IMR-90 (cell line): ENCODE measurements around the gene GNB5. TPM values are rescaled to one million over a fixed set of nuclear protein-coding genes. Genes with fewer than 3 reads are reported as not detected.

Source experiments
- ATAC-seq: fragments of 200-7000 bp; cut with Tn5 transposase; 2 replicates; pipeline ENCODE4 v1.9.1; 2020; ENCODE audit warnings: low read depth, mild to moderate bottlenecking, moderate library complexity
- BruUV-seq: library from RNA; stranded (reverse); fragments of 400-500 nt; replicated peaks from 2 replicates; lab custom pipeline; 2021; lab: Mats Ljungman, UMichigan
- CTCF ChIA-PET: fragments of 300-600 bp; formaldehyde crosslinking; extraction: SDS; loops from one replicate; lab custom pipeline; 2021; ENCODE audit warnings: antibody characterized with exemption; lab: Yijun Ruan, JAX
- POLR2A ChIA-PET: fragments of 300-600 bp; sonication (Branson Sonifier 250); formaldehyde crosslinking; loops from one replicate; lab custom pipeline; 2022; ENCODE audit warnings: antibody characterized with exemption; ENCODE audit not compliant: unreplicated experiment; lab: Charles Lee
- DNase-seq: peaks from one replicate; pipeline ENCODE4 v3.0.0; 2013
- H2AFZ ChIP-seq: replicated peaks from 2 replicates; pipeline ENCODE3; 2013; ENCODE audit warnings: low read length, mild to moderate bottlenecking; ENCODE audit not compliant: poor library complexity
- H2AK5ac ChIP-seq: 2 replicates; pipeline ENCODE4 v1.6.1; 2013; ENCODE audit warnings: low read depth, low read length, inconsistent platforms
- H2AK9ac ChIP-seq: replicated peaks from 2 replicates; pipeline ENCODE3; 2013; ENCODE audit warnings: mild to moderate bottlenecking, low read depth, low read length, moderate library complexity; ENCODE audit not compliant: poor library complexity
- H2BK120ac ChIP-seq: 2 replicates; pipeline ENCODE4 v1.6.1; 2013; ENCODE audit warnings: low read depth, low read length, inconsistent platforms
- H2BK15ac ChIP-seq: 3 replicates; pipeline ENCODE4 v1.6.1; 2013; ENCODE audit warnings: low read depth, low read length, inconsistent platforms
- H2BK20ac ChIP-seq: 2 replicates; pipeline ENCODE4 v1.6.1; 2013; ENCODE audit warnings: low read depth, mild to moderate bottlenecking, inconsistent platforms, low read length, moderate library complexity
- H2BK5ac ChIP-seq: 2 replicates; pipeline ENCODE4 v1.6.1; 2013; ENCODE audit warnings: mild to moderate bottlenecking, low read depth, low read length, inconsistent platforms; ENCODE audit not compliant: poor library complexity, severe bottlenecking
- H3K14ac ChIP-seq: replicated peaks from 2 replicates; pipeline ENCODE4 v1.6.1; 2013; ENCODE audit warnings: low read depth, low read length, inconsistent platforms
- H3K18ac ChIP-seq: 2 replicates; pipeline ENCODE4 v1.6.1; 2013; ENCODE audit warnings: low read depth, low read length, control low read depth
- H3K23ac ChIP-seq: 2 replicates; pipeline ENCODE4 v1.6.1; 2013; ENCODE audit warnings: low read depth, low read length, inconsistent platforms
- H3K27ac ChIP-seq: 2 replicates; pipeline ENCODE4 v1.5.1; 2013; ENCODE audit warnings: mild to moderate bottlenecking, control low read depth, low read length; ENCODE audit not compliant: insufficient read depth
- H3K27me3 ChIP-seq: 2 replicates; pipeline ENCODE4 v1.6.1; 2013; ENCODE audit warnings: low read length; ENCODE audit not compliant: control insufficient read depth, insufficient read depth
- H3K36me3 ChIP-seq: 2 replicates; pipeline ENCODE4 v1.6.1; 2013; ENCODE audit warnings: low read length, mixed read lengths; ENCODE audit not compliant: control insufficient read depth, insufficient read depth
- H3K4ac ChIP-seq: 2 replicates; pipeline ENCODE4 v1.6.1; 2013; ENCODE audit warnings: low read depth, low read length, inconsistent platforms
- H3K4me1 ChIP-seq: 2 replicates; pipeline ENCODE4 v1.6.1; 2013; ENCODE audit warnings: low read length, mixed read lengths; ENCODE audit not compliant: control insufficient read depth, insufficient read depth
- H3K4me2 ChIP-seq: 2 replicates; pipeline ENCODE4 v1.6.1; 2013; ENCODE audit warnings: low read depth, mild to moderate bottlenecking, control low read depth, low read length, moderate library complexity
- H3K4me3 ChIP-seq: 2 replicates; pipeline ENCODE4 v1.5.1; 2013; ENCODE audit warnings: low read depth, mild to moderate bottlenecking, control low read depth, low read length, moderate library complexity; ENCODE audit not compliant: insufficient read depth
- H3K56ac ChIP-seq: 2 replicates; pipeline ENCODE4 v1.6.1; 2013; ENCODE audit warnings: low read length, inconsistent platforms; ENCODE audit not compliant: insufficient read depth; ENCODE audit errors: extremely low read depth
- H3K79me1 ChIP-seq, 2 experiments: 2 replicates each; pipeline ENCODE4 v1.6.1; 2013; ENCODE audit warnings: low read length in 2 of 2, inconsistent platforms in 1 of 2, low read depth in 1 of 2
- H3K9ac ChIP-seq: 2 replicates; pipeline ENCODE4 v1.6.1; 2013; ENCODE audit warnings: low read depth, low read length, control low read depth
- H3K9me1 ChIP-seq: 2 replicates; pipeline ENCODE4 v1.6.1; 2013; ENCODE audit warnings: low read length, inconsistent platforms; ENCODE audit not compliant: insufficient read depth
- H3K9me3 ChIP-seq: 2 replicates; pipeline ENCODE4 v1.6.1; 2013; ENCODE audit warnings: low read length; ENCODE audit not compliant: control insufficient read depth, insufficient read depth
- H4K20me1 ChIP-seq: 2 replicates; pipeline ENCODE4 v1.6.1; 2013; ENCODE audit warnings: low read length, inconsistent platforms; ENCODE audit not compliant: insufficient read depth
- H4K5ac ChIP-seq: 2 replicates; pipeline ENCODE4 v1.6.1; 2013; ENCODE audit warnings: mild to moderate bottlenecking, low read depth, low read length, control low read depth
- H4K8ac ChIP-seq, 2 experiments: 2 replicates each; pipeline ENCODE4 v1.6.1; 2013; ENCODE audit warnings: low read depth in 2 of 2, low read length in 2 of 2, control low read depth in 1 of 2, inconsistent platforms in 1 of 2
- H4K91ac ChIP-seq: 2 replicates; pipeline ENCODE4 v1.6.1; 2013; ENCODE audit warnings: low read depth, low read length, inconsistent platforms; ENCODE audit not compliant: insufficient read depth
- CEBPB ChIP-seq: IDR thresholded peaks from 2 replicates; pipeline ENCODE4 v1.6.1; 2012; ENCODE audit warnings: low read depth, low read length, improper control_type of control experiment
- CHD1 ChIP-seq: IDR thresholded peaks from 2 replicates; pipeline ENCODE4 v1.6.1; 2012; ENCODE audit warnings: low read depth, low read length, improper control_type of control experiment
- ELK1 ChIP-seq: fragments of 150-350 bp; IDR thresholded peaks from 2 replicates; pipeline ENCODE4 v1.6.1; 2016; ENCODE audit warnings: low read depth, mild to moderate bottlenecking, low read length, moderate library complexity, borderline replicate concordance
- FOS ChIP-seq: fragments of 150-350 bp; IDR thresholded peaks from 2 replicates; pipeline ENCODE4 v1.6.1; 2016; ENCODE audit warnings: low read depth, low read length
- MAFK ChIP-seq: IDR thresholded peaks from 2 replicates; pipeline ENCODE4 v1.6.1; 2012; ENCODE audit warnings: low read depth, low read length, improper control_type of control experiment
- MXI1 ChIP-seq: IDR thresholded peaks from 2 replicates; pipeline ENCODE4 v1.6.1; 2012; ENCODE audit warnings: low read depth, mild to moderate bottlenecking, low read length, moderate library complexity, borderline replicate concordance
- POLR2A ChIP-seq: IDR thresholded peaks from 2 replicates; pipeline ENCODE4 v1.6.1; 2012; ENCODE audit warnings: mild to moderate bottlenecking, low read depth, low read length
- SMC3 ChIP-seq: fragments of 150-350 bp; IDR thresholded peaks from 2 replicates; pipeline ENCODE4 v1.6.1; 2016; ENCODE audit warnings: low read depth, mild to moderate bottlenecking, antibody characterized with exemption, low read length, moderate library complexity
- WGBS, 2 experiments: methylation state at CpG; one replicate each; pipeline versions ENCODE4 v1.1.5 to v1.1.7; 2013; ENCODE audit warnings: missing lambda C conversion rate in 2 of 2; ENCODE audit not compliant: insufficient read length in 1 of 2; ENCODE audit errors: extremely low coverage in 2 of 2; 5-methylcytosine and 5-hydroxymethylcytosine counted together
- dilution Hi-C: fragments of 300-500 bp; cut with HindIII; formaldehyde crosslinking; loops from one replicate; pipeline ENCODE4 v1.14.3; 2018; ENCODE audit warnings: low sequenced_read_pairs; ENCODE audit not compliant: unreplicated experiment
- in situ Hi-C: fragments of 300-500 bp; cut with MboI; formaldehyde crosslinking; loops from 3 replicates; pipeline ENCODE4 v1.14.3; 2019; ENCODE audit warnings: low sequenced_read_pairs, inconsistent platforms, mixed read lengths
- intact Hi-C: fragments of 100-400 bp; cut with micrococcal nuclease; formaldehyde crosslinking; loops from 2 replicates; pipeline ENCODE4 v1.10.0; 2022
- polyA plus RNA-seq, 3 experiments: library from polyadenylated mRNA; depleted of rRNA; stranded (reverse); fragments of >200 nt; gene quantifications; 2 replicates each; pipeline ENCODE4 v1.2.3, GENCODE V29; 2012; ENCODE audit warnings: low replicate concordance in 1 of 3
- total RNA-seq: library from RNA; depleted of rRNA; stranded (reverse); fragments of >200 nt; gene quantifications from 2 replicates; pipeline ENCODE4 v1.2.3, GENCODE V29; 2012

GNB5 gene
- total and polyA plus RNA-seq, 2 of the 4 experiments (the other 2 are of a cell fraction), result 27.7 to 33.2 TPM

- DNase-seq, result no peak
- WGBS, 2 experiments, result no CpG with 5 or more reads among the region's 4 CpGs
- Histone ChIP-seq H3K14ac (no peak overlapping the region), H3K18ac (no peak overlapping the region), H4K5ac (no peak overlapping the region), H3K9ac (no peak overlapping the region), H3K9me1 (no peaks in the 10 kb centered on the region), H2BK120ac (no peak overlapping the region), H2AK5ac (no peak overlapping the region), H2AFZ (no peak overlapping the region), H3K4ac (no peak overlapping the region), H2AK9ac (no peak overlapping the region), H3K27ac (no peak overlapping the region), H3K4me3 (no peak overlapping the region), H4K20me1 (no peaks in the 10 kb centered on the region), H3K27me3 (peaks cover 34% of the 10 kb centered on the region), H2BK20ac (no peak overlapping the region), H3K9me3 (no peaks in the 10 kb centered on the region), H3K23ac (no peak overlapping the region), H4K91ac (no peak overlapping the region), H3K4me1 (peaks cover 1% of the 10 kb centered on the region; the same call in 1 of the 2 replicates), H2BK15ac (no peak overlapping the region), H4K8ac (no peak overlapping the region), H3K79me1 (no peaks in the 10 kb centered on the region), H3K56ac (no peak overlapping the region), H2BK5ac (no peak overlapping the region), H3K36me3 (no peaks in the 10 kb centered on the region), H3K4me2 (no peak overlapping the region)
- in situ Hi-C loops, result loop anchor here (10.0 kb wide), 1 partner anchor 244 kb away; the partner anchor contains the start of gene LEO1
- TF ChIP-seq FOS, result no peak
- TF ChIP-seq SMC3, result no peak
- no peak for TF ChIP-seq MAFK
- TF ChIP-seq CEBPB, result no peak
- TF ChIP-seq CHD1, result no peak
- TF ChIP-seq MXI1, result no peak
- no peak for TF ChIP-seq POLR2A
- no peak for TF ChIP-seq ELK1
- no TSS peak for BruUV-seq
- ChIA-PET CTCF (interaction anchor here (1.2 kb wide), 1 partner anchor 9 kb away, joined by 3 read pairs; no protein-coding TSS in a partner anchor), POLR2A (no interaction called here)
- ATAC-seq, result no peak
- dilution Hi-C loops, result no loop called here
- intact Hi-C loops, result no loop called here
Measured at GRCh38 chr15:52218816-52219215, 27.6 kb upstream of the GNB5 start.
